Measurements from ENCODE around the gene GNG14. TPM values are rescaled to one million over a fixed set of nuclear protein-coding genes. Genes with fewer than 3 reads are reported as not detected.
"Not testable (repeated sequence)": the region's sequence is repeated elsewhere in the genome, so short reads cannot be mapped to it uniquely, and the experiment has no call there.

The GNG14 gene
- polyA plus RNA-seq, 5 donors = 0.60 to 0.82 TPM; not detected in 3

- DNase-seq = peak; percentile 96
These were observed 35.0 kb downstream of the GNG14 start for GRCh38 chr19:12722566-12723380.

- DNase-seq = no peak
These were observed 35.5 kb downstream of the GNG14 start for GRCh38 chr19:12723381-12723640.

GRCh38 chr19:12723641-12724426 lies 36.0 kb downstream of the GNG14 start, which contains the start of gene TNPO2:
TSS of gene TNPO2 (minus strand) at chr19:12723932. CDS start at chr19:12720977, 2,955 bp downstream.
- peak; percentile 36 to 55 for DNase-seq

- not testable (repeated sequence) for DNase-seq
These were observed 37.8 kb downstream of the GNG14 start for GRCh38 chr19:12725612-12726011.

- no peak for DNase-seq
These were observed 39.2 kb downstream of the GNG14 start for GRCh38 chr19:12726988-12727316.

GRCh38 chr19:12727745-12728433 lies 40.1 kb downstream of the GNG14 start:
- no peak for DNase-seq

- no peak for DNase-seq
These were observed 42.3 kb downstream of the GNG14 start for GRCh38 chr19:12730064-12730463.

GRCh38 chr19:12731337-12731736 lies 43.5 kb downstream of the GNG14 start:
- DNase-seq = no peak

GRCh38 chr19:12733369-12734214 lies 45.8 kb downstream of the GNG14 start:
- no peak for DNase-seq

- peak; percentile 95 to 96 for DNase-seq
These were observed 49.4 kb downstream of the GNG14 start, which contains the start of gene GET3 for GRCh38 chr19:12736995-12737834. TSS of gene GET3 (plus strand) at chr19:12737497. CDS start at chr19:12737506, 9 bp downstream.

GRCh38 chr19:12737835-12738351 lies 50.1 kb downstream of the GNG14 start:
- no peak for DNase-seq

Other genes starting within 250 kb of the GNG14 start
- 10 to 100 TPM; 14.8 to 23.1 (median 18.2) TPM for gene ZNF443, start 247.0 kb upstream of the GNG14 start, polyA plus RNA-seq (ENCODE audit: insufficient read depth in 1 of 5, insufficient read length in 5 of 5, low replicate concordance in 1 of 5)
- gene ZNF709, start 203.2 kb upstream of the GNG14 start, polyA plus RNA-seq (ENCODE audit: insufficient read depth in 1 of 5, insufficient read length in 5 of 5, low replicate concordance in 1 of 5) = 1 to 10 TPM; 6.3 to 9.9 (median 8.1) TPM
- gene ZNF564, start 136.5 kb upstream of the GNG14 start, polyA plus RNA-seq (ENCODE audit: insufficient read depth in 1 of 5, insufficient read length in 5 of 5, low replicate concordance in 1 of 5) = 10 to 100 TPM in 3 of 5 donors, 1 to 10 TPM in 2; 8.4 to 12.1 (median 11.9) TPM
- gene ZNF490, start 77.2 kb upstream of the GNG14 start, polyA plus RNA-seq (ENCODE audit: insufficient read depth in 1 of 5, insufficient read length in 5 of 5, low replicate concordance in 1 of 5) = 1 to 10 TPM; 3.2 to 6.8 (median 5.0) TPM
- gene ZNF791, start 77.1 kb upstream of the GNG14 start, polyA plus RNA-seq (ENCODE audit: insufficient read depth in 1 of 5, insufficient read length in 5 of 5, low replicate concordance in 1 of 5) = 10 to 100 TPM; 13.9 to 23.7 (median 21.9) TPM
- 10 to 100 TPM; 27.3 to 42.1 (median 32.8) TPM for gene MAN2B1, start 21.3 kb upstream of the GNG14 start, polyA plus RNA-seq (ENCODE audit: insufficient read depth in 1 of 5, insufficient read length in 5 of 5, low replicate concordance in 1 of 5)
- 10 to 100 TPM; 18.4 to 28.6 (median 23.9) TPM for gene WDR83, start 21.2 kb upstream of the GNG14 start, polyA plus RNA-seq (ENCODE audit: insufficient read depth in 1 of 5, insufficient read length in 5 of 5, low replicate concordance in 1 of 5)
- 10 to 100 TPM; 77.1 to 96.0 (median 87.7) TPM for gene DHPS, start 6.1 kb upstream of the GNG14 start, polyA plus RNA-seq (ENCODE audit: insufficient read depth in 1 of 5, insufficient read length in 5 of 5, low replicate concordance in 1 of 5)
- gene FBXW9, start 8.6 kb downstream of the GNG14 start, polyA plus RNA-seq (ENCODE audit: insufficient read depth in 1 of 5, insufficient read length in 5 of 5, low replicate concordance in 1 of 5) = 10 to 100 TPM in 3 of 5 donors, 1 to 10 TPM in 2; 7.9 to 14.1 (median 10.1) TPM
- 10 to 100 TPM; 69.3 to 85.1 (median 75.9) TPM for gene TNPO2, start 35.9 kb downstream of the GNG14 start, polyA plus RNA-seq (ENCODE audit: insufficient read depth in 1 of 5, insufficient read length in 5 of 5, low replicate concordance in 1 of 5)
- gene TRIR, start 46.7 kb downstream of the GNG14 start, polyA plus RNA-seq (ENCODE audit: insufficient read depth in 1 of 5, insufficient read length in 5 of 5, low replicate concordance in 1 of 5) = 100 to 1,000 TPM; 139 to 222 (median 153) TPM
- gene GET3, start 49.5 kb downstream of the GNG14 start, polyA plus RNA-seq (ENCODE audit: insufficient read depth in 1 of 5, insufficient read length in 5 of 5, low replicate concordance in 1 of 5) = 10 to 100 TPM; 52.8 to 70.1 (median 53.8) TPM
- gene BEST2, start 63.8 kb downstream of the GNG14 start, polyA plus RNA-seq (ENCODE audit: insufficient read depth in 1 of 5, insufficient read length in 5 of 5, low replicate concordance in 1 of 5) = under 1 TPM in 4 of 5 donors, not detected in 1; 0.09 to 0.19 (median 0.15) TPM
- gene HOOK2, start 87.6 kb downstream of the GNG14 start, polyA plus RNA-seq (ENCODE audit: insufficient read depth in 1 of 5, insufficient read length in 5 of 5, low replicate concordance in 1 of 5) = 10 to 100 TPM; 59.2 to 79.9 (median 74.2) TPM
- 100 to 1,000 TPM in 1 of 5 donors, 10 to 100 TPM in 4; 14.8 to 132 (median 48.0) TPM for gene JUNB, start 103.5 kb downstream of the GNG14 start, polyA plus RNA-seq (ENCODE audit: insufficient read depth in 1 of 5, insufficient read length in 5 of 5, low replicate concordance in 1 of 5)
- 100 to 1,000 TPM; 197 to 304 (median 214) TPM for gene PRDX2, start 113.8 kb downstream of the GNG14 start, polyA plus RNA-seq (ENCODE audit: insufficient read depth in 1 of 5, insufficient read length in 5 of 5, low replicate concordance in 1 of 5)
- gene THSD8, start 114.1 kb downstream of the GNG14 start, polyA plus RNA-seq (ENCODE audit: insufficient read depth in 1 of 5, insufficient read length in 5 of 5, low replicate concordance in 1 of 5) = 10 to 100 TPM in 1 of 5 donors, 1 to 10 TPM in 4; 4.2 to 10.2 (median 7.2) TPM
- gene RNASEH2A, start 118.6 kb downstream of the GNG14 start, polyA plus RNA-seq (ENCODE audit: insufficient read depth in 1 of 5, insufficient read length in 5 of 5, low replicate concordance in 1 of 5) = 10 to 100 TPM; 29.8 to 42.9 (median 32.9) TPM
- gene RTBDN, start 146.6 kb downstream of the GNG14 start, polyA plus RNA-seq (ENCODE audit: insufficient read depth in 1 of 5, insufficient read length in 5 of 5, low replicate concordance in 1 of 5) = under 1 TPM in 4 of 5 donors, not detected in 1; 0.08 to 0.19 (median 0.13) TPM
- 1 to 10 TPM; 1.6 to 2.1 (median 2.0) TPM for gene MAST1, start 150.5 kb downstream of the GNG14 start, polyA plus RNA-seq (ENCODE audit: insufficient read depth in 1 of 5, insufficient read length in 5 of 5, low replicate concordance in 1 of 5)
- 10 to 100 TPM; 19.8 to 25.3 (median 20.7) TPM for gene DNASE2, start 193.5 kb downstream of the GNG14 start, polyA plus RNA-seq (ENCODE audit: insufficient read depth in 1 of 5, insufficient read length in 5 of 5, low replicate concordance in 1 of 5)
- 1 to 10 TPM in 2 of 5 donors, under 1 TPM in 3; 0.30 to 2.3 (median 0.67) TPM for gene KLF1, start 199.2 kb downstream of the GNG14 start, polyA plus RNA-seq (ENCODE audit: insufficient read depth in 1 of 5, insufficient read length in 5 of 5, low replicate concordance in 1 of 5)
- 10 to 100 TPM; 19.5 to 31.5 (median 24.8) TPM for gene GCDH, start 203.2 kb downstream of the GNG14 start, polyA plus RNA-seq (ENCODE audit: insufficient read depth in 1 of 5, insufficient read length in 5 of 5, low replicate concordance in 1 of 5)
- gene SYCE2, start 231.3 kb downstream of the GNG14 start, polyA plus RNA-seq (ENCODE audit: insufficient read depth in 1 of 5, insufficient read length in 5 of 5, low replicate concordance in 1 of 5) = 1 to 10 TPM; 2.6 to 4.2 (median 3.1) TPM
- 10 to 100 TPM; 32.1 to 54.4 (median 44.3) TPM for gene FARSA, start 245.7 kb downstream of the GNG14 start, polyA plus RNA-seq (ENCODE audit: insufficient read depth in 1 of 5, insufficient read length in 5 of 5, low replicate concordance in 1 of 5)